Measurements from ENCODE around the gene NBEA.

The NBEA gene

GRCh38 chr13:35349052-35349451 is 407.0 kb downstream of the NBEA start:
- no peak overlapping the region for H3K4me3 Mint-ChIP-seq
- DNase-seq (no peak), ATAC-seq (replicated peaks) (peak; percentile 62 to 67)
- no peaks in the 10 kb centered on the region for H3K9me3 Mint-ChIP-seq
- no peaks in the 10 kb centered on the region for H3K27me3 Mint-ChIP-seq
- H3K36me3 Mint-ChIP-seq, result no peaks in the 10 kb centered on the region
- H3K4me1 Mint-ChIP-seq, result peaks cover 10 to 11% of the 10 kb centered on the region in 2 donors
- H3K27ac Mint-ChIP-seq, result no peak overlapping the region

- ATAC-seq (replicated peaks) (peak; percentile 91 to 94), DNase-seq (no peak)
- Mint-ChIP-seq H3K27ac (no peak overlapping the region), H3K4me3 (no peak overlapping the region), H3K4me1 (peaks cover 10 to 11% of the 10 kb centered on the region in 2 donors), H3K27me3 (no peaks in the 10 kb centered on the region), H3K36me3 (no peaks in the 10 kb centered on the region), H3K9me3 (no peaks in the 10 kb centered on the region)
Measured at GRCh38 chr13:35349673-35350278, 407.7 kb downstream of the NBEA start.

- no peak for ATAC-seq (replicated peaks)
- Mint-ChIP-seq H3K4me1 (peaks cover 4 to 6% of the 10 kb centered on the region in 2 donors), H3K9me3 (no peaks in the 10 kb centered on the region), H3K36me3 (peaks cover 2 to 10% of the 10 kb centered on the region in 2 donors), H3K27ac (no peak overlapping the region), H3K4me3 (no peak overlapping the region), H3K27me3 (no peaks in the 10 kb centered on the region)
- no peak for DNase-seq
Measured at GRCh38 chr13:35354285-35354684, 412.2 kb downstream of the NBEA start.

DNA sequence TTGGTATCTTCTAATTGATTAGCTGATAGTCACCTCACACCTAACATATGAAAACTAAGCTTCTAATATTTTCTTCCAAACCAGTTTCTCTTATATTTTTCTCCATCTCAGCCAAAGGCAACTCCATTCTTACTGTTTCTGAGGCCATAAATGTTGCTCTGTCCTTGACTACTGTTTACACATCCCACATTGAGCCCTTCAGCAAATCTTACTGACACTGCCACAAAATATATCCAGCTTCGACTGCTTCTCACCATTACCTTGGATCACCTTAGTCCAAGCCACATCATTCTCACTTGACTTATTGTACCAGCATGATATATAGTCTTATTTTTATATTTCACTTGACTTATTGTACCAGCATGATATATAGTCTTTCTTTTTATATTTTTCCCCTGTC is 412.8 kb downstream of the NBEA start:
- H3K27ac Mint-ChIP-seq, result no peak overlapping the region
- no peak overlapping the region for H3K4me3 Mint-ChIP-seq
- peaks cover 1 to 6% of the 10 kb centered on the region in 2 donors for H3K4me1 Mint-ChIP-seq
- no peak for ATAC-seq (replicated peaks)
- no peaks in the 10 kb centered on the region for H3K27me3 Mint-ChIP-seq
- H3K36me3 Mint-ChIP-seq, result peaks cover 2 to 10% of the 10 kb centered on the region in 2 donors
- no peak for DNase-seq
- no peaks in the 10 kb centered on the region for H3K9me3 Mint-ChIP-seq

DNA sequence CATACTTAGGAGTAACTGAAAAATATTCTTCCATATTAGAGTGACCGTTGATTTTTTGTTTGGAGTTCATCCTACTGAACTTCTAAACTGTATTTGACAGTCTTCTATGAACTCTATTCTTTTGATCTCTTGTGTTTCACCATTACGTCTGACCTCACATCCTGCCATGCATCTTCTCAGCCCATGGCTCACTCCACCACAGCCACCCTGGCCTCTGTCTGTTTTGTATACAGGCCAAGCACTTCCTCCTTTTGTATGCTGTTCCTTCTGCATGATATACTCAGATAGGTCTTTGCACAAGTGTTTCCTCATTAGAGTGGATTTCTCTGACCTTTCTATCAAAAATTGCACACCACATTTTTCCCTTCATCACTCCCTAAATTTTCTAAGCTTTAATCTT is 414.5 kb downstream of the NBEA start:
- H3K27ac Mint-ChIP-seq, result no peak overlapping the region
- ATAC-seq (replicated peaks), result peak; percentile 64 to 75

GRCh38 chr13:35365883-35366282 is 423.8 kb downstream of the NBEA start:
- Mint-ChIP-seq H3K36me3 (peaks cover 0 to 10% of the 10 kb centered on the region in 2 donors), H3K27me3 (no peaks in the 10 kb centered on the region), H3K27ac (no peak overlapping the region), H3K4me3 (no peak overlapping the region), H3K9me3 (peaks cover 8 to 11% of the 10 kb centered on the region in 2 donors), H3K4me1 (no peaks in the 10 kb centered on the region)
- no peak for DNase-seq
- ATAC-seq (replicated peaks), result no peak

More for the DNA sequence above, 414.5 kb downstream of the NBEA start:
- H3K27me3 Mint-ChIP-seq, result no peaks in the 10 kb centered on the region
- H3K4me3 Mint-ChIP-seq, result no peak overlapping the region
- no peaks in the 10 kb centered on the region for H3K9me3 Mint-ChIP-seq
- peaks cover 1 to 6% of the 10 kb centered on the region in 2 donors for H3K4me1 Mint-ChIP-seq
- DNase-seq, result no peak
- H3K36me3 Mint-ChIP-seq, result peaks cover 2 to 10% of the 10 kb centered on the region in 2 donors

- H3K4me1 Mint-ChIP-seq, result no peaks in the 10 kb centered on the region
- no peak for ATAC-seq (replicated peaks)
- H3K9me3 Mint-ChIP-seq, result peaks cover 24 to 26% of the 10 kb centered on the region in 2 donors
Measured at GRCh38 chr13:35367586-35367985, 425.5 kb downstream of the NBEA start.

GRCh38 chr13:35378939-35379338 is 436.9 kb downstream of the NBEA start:
- DNase-seq (no peak), ATAC-seq (replicated peaks) (no peak)
- no peaks in the 10 kb centered on the region for H3K27me3 Mint-ChIP-seq
- H3K9me3 Mint-ChIP-seq, result peaks cover 0 to 1% of the 10 kb centered on the region in 2 donors
- no peak overlapping the region for H3K27ac Mint-ChIP-seq
- H3K4me3 Mint-ChIP-seq, result no peak overlapping the region
- H3K4me1 Mint-ChIP-seq, result no peaks in the 10 kb centered on the region
- peaks cover 0 to 3% of the 10 kb centered on the region in 2 donors for H3K36me3 Mint-ChIP-seq

More at GRCh38 chr13:35367586-35367985, 425.5 kb downstream of the NBEA start:
- no peak for DNase-seq
- Mint-ChIP-seq H3K27ac (no peak overlapping the region), H3K36me3 (peaks cover 6 to 20% of the 10 kb centered on the region in 2 donors), H3K27me3 (no peaks in the 10 kb centered on the region), H3K4me3 (no peak overlapping the region)

GRCh38 chr13:35379663-35380062 is 437.6 kb downstream of the NBEA start:
- Mint-ChIP-seq H3K27me3 (no peaks in the 10 kb centered on the region), H3K4me1 (no peaks in the 10 kb centered on the region), H3K9me3 (peaks cover 0 to 1% of the 10 kb centered on the region in 2 donors), H3K27ac (no peak overlapping the region), H3K4me3 (no peak overlapping the region), H3K36me3 (no peaks in the 10 kb centered on the region)
- DNase-seq (no peak), ATAC-seq (replicated peaks) (no peak)

GRCh38 chr13:35387682-35388250 is 445.7 kb downstream of the NBEA start:
- Mint-ChIP-seq H3K27me3 (no peaks in the 10 kb centered on the region), H3K9me3 (no peaks in the 10 kb centered on the region), H3K4me3 (no peak overlapping the region), H3K27ac (no peak overlapping the region), H3K36me3 (no peaks in the 10 kb centered on the region), H3K4me1 (no peaks in the 10 kb centered on the region)
- DNase-seq, result no peak
- no peak for ATAC-seq (replicated peaks)

GRCh38 chr13:35388441-35389355 is 446.6 kb downstream of the NBEA start:
- no peak for ATAC-seq (replicated peaks)
- no peaks in the 10 kb centered on the region for H3K4me1 Mint-ChIP-seq
- H3K9me3 Mint-ChIP-seq, result no peaks in the 10 kb centered on the region
- H3K27ac Mint-ChIP-seq, result no peak overlapping the region
- no peaks in the 10 kb centered on the region for H3K36me3 Mint-ChIP-seq
- no peak for DNase-seq
- H3K4me3 Mint-ChIP-seq, result no peak overlapping the region
- no peaks in the 10 kb centered on the region for H3K27me3 Mint-ChIP-seq

GRCh38 chr13:35389535-35389934 is 447.5 kb downstream of the NBEA start:
- no peak for ATAC-seq (replicated peaks)
- no peak overlapping the region for H3K4me3 Mint-ChIP-seq
- no peak overlapping the region for H3K27ac Mint-ChIP-seq
- H3K27me3 Mint-ChIP-seq, result no peaks in the 10 kb centered on the region
- no peaks in the 10 kb centered on the region for H3K9me3 Mint-ChIP-seq
- DNase-seq, result no peak
- H3K36me3 Mint-ChIP-seq, result no peaks in the 10 kb centered on the region
- H3K4me1 Mint-ChIP-seq, result no peaks in the 10 kb centered on the region

DNA sequence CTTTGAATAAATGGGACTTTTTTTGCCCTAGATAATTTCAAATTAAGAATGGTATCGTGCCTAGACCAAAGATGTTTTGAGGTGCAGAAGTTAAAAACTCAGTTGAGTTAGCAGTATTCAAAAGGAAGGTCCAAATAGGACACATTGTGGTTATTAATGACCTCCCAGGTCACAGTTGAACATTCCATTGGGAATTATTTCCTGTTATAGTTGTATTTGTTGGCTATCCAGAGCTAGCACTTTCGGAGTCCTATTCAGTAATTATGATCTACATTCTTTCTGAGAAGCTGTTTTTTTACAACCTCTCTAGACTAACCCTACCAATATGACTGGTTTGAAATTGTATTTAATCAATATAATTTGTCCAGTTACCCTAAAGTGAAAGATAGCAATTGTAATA is 450.7 kb downstream of the NBEA start:
- peaks cover 0 to 3% of the 10 kb centered on the region in 2 donors for H3K36me3 Mint-ChIP-seq
- no peak for DNase-seq
- H3K27me3 Mint-ChIP-seq, result no peaks in the 10 kb centered on the region
- H3K9me3 Mint-ChIP-seq, result peaks cover 2 to 7% of the 10 kb centered on the region in 2 donors
- no peak for ATAC-seq (replicated peaks)
- no peaks in the 10 kb centered on the region for H3K4me1 Mint-ChIP-seq
- H3K27ac Mint-ChIP-seq, result no peak overlapping the region
- no peak overlapping the region for H3K4me3 Mint-ChIP-seq

GRCh38 chr13:35393886-35394285 is 451.8 kb downstream of the NBEA start:
- Mint-ChIP-seq H3K27ac (no peak overlapping the region), H3K27me3 (no peaks in the 10 kb centered on the region), H3K9me3 (peaks cover 4 to 8% of the 10 kb centered on the region in 2 donors), H3K4me1 (no peaks in the 10 kb centered on the region), H3K36me3 (peaks cover 0 to 3% of the 10 kb centered on the region in 2 donors), H3K4me3 (no peak overlapping the region)
- no peak for ATAC-seq (replicated peaks)
- DNase-seq, result no peak
